GM19395 (cell line): Measurements from ENCODE around the gene PIPOX.

Experiments
- ATAC-seq: cut with Tn5 transposase; IDR thresholded peaks from one replicate; pipeline ENCODE4 v1.9.1; 2021; ENCODE audit warnings: mild to moderate bottlenecking, moderate library complexity; ENCODE audit not compliant: unreplicated experiment

PIPOX gene

DNA sequence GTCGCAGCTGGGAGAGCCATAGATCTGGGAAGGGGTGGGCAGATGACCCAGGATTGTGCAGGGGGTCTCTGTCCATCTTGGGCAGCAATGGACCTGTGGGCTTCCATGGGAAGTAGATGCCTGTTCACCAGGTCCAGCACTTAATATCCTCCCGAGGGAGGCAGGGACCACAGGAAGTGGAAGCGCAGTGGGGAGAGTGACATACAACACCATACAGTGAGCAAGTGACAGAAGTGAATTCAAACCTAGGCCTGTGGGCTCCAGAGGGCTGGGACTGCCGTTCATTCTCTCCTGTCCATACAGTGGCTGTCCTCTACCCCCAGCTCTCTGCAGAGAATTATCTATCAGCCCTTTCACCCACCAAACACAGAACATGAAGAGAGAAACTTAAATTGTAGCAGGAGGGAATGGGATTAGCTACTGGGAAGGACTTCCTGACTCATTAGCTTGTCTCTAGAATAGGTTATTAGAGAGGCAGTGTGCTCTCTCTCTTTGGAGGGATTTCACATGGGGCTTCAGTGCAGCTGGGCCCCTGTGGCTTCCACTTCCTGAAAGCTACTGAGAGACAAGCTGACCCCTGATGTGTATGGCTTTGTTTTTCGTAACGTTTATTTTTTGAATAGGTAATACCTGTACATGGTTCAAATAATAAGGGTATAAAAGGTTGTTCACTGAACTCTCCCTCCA lies 24.0 kb upstream of the PIPOX start:
- no peak for ATAC-seq

GRCh38 chr17:29019475-29020181 lies 23.3 kb upstream of the PIPOX start:
- ATAC-seq: no peak

- no peak for ATAC-seq
Measured at GRCh38 chr17:29020576-29020975, 22.4 kb upstream of the PIPOX start.

GRCh38 chr17:29021226-29021625 lies 21.7 kb upstream of the PIPOX start:
- ATAC-seq: no peak

DNA sequence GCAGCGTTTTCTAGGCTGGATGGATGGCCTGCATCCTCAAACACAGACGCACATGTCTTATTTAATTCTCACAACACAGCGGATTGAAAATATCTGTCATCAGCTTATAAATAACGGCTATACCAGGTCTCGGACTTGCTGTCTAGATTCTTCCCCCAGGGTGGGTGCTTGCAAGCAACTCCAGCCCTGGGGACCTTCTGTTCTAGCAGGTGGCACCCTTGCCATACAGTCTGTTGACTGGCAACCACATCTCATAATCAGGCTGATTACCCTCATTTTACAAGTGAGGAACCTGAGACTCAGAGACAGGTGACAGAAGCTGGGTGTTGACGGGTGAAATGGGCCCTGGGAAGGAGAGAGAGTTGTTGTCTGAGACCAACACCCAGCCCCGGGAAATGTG lies 20.9 kb upstream of the PIPOX start:
- no peak for ATAC-seq

GRCh38 chr17:29024316-29024952 lies 18.5 kb upstream of the PIPOX start:
- no peak for ATAC-seq

DNA sequence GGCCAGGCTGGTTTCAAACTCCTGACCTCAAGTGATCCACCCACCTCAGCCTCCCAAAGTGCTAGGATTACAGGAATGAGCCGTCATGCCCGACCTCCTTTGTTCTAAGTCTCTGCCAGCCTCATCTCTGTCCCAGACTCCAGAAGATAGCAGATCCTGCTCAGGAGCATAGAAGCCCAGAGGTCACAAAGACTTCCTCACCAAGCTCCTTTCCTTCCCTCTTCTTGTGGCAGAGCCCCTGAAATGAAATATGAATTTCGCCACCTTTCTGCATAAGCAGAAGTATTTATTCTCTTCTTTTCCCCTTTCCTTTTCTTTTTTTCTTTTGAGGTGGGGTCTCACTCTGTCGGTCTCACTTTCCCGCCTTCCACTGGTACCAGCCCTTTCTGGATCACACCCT lies 11.5 kb upstream of the PIPOX start:
- ATAC-seq: no peak

DNA sequence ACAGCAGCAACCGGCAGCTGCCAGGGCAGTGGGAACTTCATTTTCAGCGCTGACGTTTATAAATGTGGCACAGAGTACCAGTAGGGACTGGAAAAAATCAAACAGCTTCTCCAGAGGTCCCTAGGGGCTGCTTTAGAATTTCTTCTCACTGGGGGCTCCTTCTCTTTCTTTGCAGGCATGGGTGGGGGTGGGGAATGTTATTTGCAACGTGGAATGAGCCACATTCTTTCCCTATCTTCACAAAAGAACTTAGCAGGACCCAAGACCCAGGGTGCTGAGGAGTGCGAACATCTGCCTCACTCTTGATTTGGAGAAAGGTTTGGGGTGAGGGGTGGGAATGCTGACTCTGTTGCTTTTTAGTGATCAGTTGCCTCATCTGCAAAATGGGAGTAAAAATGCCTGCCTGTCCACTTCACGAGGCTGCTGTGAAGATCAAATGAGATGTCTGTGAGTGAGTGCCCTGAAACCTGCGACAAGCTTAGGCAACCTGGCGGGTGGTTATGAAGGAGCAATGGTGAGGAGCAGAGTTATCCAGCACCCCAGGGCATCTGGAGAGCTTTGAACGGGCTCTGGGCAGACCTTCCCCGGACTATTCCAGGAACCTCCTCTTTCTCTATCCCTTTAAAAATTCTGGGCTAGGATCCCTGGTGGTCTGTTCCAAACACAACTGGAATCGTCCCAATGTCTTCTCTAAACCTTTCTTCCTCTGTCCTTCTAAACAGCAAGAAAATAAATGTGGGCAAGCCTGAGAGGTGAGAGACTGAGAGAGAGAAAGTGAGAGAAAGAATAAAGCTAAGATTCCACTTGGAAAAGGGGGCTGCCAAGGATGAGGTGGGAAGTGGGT lies 10.7 kb upstream of the PIPOX start:
- ATAC-seq: no peak

DNA sequence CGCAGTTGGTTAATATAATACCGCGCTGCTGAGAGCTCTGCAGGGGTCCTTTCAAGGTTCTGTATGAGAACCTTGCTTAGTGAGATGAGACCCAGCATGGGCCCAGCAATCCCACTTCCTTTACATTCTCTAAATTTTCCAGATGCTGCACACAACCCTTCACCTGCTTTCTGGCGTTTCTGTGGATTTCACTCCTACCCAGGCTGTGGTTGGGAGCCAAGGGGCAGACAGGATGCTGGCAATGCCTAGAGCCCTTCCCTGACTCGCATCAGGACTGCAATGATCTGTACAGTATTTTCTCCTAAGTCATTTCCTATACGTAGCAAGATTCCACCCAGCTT lies 10.1 kb upstream of the PIPOX start:
- no peak for ATAC-seq

DNA sequence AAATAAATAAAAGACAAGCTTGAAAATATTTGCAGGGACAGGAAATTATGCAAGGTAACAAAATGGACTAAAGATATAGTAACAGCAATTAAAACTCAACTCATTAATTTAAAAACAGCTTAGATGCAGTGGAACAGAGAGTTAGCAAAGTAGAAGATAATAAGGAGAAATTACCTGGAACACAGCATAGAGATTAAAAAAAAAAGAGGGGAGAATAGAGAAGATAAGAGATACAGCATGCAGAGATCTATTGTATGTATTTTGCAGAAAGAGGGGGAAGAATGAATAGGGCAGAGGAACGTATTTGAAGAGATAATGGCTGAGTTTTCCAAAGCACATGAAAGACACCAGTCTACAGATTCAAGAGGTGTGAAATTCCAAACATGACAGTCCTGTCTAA lies 8.4 kb upstream of the PIPOX start:
- no peak for ATAC-seq

GRCh38 chr17:29036584-29036983 lies 6.4 kb upstream of the PIPOX start:
- no peak for ATAC-seq

- no peak for ATAC-seq
Measured at GRCh38 chr17:29037739-29038084, 5.2 kb upstream of the PIPOX start.

DNA sequence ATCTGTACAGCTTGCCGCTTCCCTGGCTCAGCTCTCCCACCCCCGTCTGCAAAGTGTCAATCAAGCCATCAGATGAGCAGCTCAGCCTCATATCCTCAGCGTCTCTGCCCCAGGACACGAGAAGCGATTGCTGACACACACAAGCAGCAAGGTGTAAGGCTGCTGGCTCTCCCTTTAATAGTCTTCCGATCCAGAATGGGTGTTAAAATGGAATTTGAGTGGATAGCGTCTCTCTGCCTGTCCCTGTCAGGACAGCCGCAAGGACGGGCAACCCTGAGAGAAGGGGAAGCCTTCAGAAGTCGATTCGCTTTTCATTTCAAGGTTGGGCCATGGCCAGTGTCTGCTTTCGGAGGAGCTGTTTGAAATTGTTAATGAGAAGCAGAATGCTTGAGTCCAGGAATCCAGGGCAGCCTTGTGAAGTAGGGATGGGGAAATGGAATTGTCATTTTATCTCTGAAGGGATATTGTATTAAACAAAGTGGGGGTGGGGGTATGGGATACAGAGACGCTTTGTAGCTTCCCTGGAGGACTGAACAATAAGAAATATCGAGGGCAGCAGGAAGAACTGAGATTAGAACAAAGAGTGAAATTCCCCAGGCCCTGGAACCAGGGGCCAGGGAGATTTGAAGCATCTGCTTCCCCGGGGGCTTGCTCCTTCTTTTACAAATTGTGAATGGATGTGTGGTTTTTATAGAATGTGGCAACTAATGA lies 4.7 kb upstream of the PIPOX start:
- no peak for ATAC-seq

DNA sequence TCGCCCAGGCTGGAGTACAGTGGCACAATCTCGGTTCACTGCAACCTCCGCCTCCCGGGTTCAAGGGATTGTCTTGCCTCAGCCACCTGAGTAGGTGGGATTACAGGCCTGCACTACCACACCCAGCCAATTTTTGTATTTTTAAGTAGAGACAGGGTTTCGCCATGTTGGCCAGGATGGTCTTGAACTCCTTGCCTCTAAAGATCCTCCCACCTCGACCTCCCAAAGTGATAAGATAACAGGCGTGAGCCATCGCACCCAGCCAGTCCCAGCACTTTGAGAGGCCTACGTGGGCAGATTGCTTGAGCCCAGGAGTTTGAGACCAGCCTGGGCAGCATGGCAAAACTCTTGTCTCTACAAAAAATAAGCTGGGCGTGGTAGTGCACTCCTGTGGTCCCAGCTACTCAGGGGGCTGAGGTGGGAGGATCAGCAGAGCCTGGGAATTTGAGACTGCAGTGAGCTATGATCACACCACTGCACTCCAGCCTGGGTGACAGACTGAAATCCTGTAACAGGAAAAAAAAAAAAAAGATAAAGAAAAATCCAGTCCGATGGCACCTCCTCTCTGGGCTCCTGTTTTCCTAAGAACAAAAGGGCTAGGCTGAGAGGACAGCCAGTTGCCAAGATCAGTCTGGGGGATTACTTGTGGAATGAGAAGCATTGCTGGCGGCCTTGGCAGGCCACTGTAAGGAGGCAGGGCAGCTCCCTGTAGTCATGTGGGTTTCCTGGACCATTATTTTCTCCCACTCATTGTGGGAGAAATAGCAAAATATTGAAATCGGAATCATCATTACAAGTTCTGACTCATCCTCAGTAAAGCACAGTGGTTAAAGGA lies 3.0 kb upstream of the PIPOX start:
- no peak for ATAC-seq

GRCh38 chr17:29041091-29041490 lies 1.9 kb upstream of the PIPOX start:
- ATAC-seq: no peak

GRCh38 chr17:29041571-29041970 lies 1.4 kb upstream of the PIPOX start:
- no peak for ATAC-seq

- ATAC-seq: no peak
Measured at GRCh38 chr17:29042026-29042678, 789 bp upstream of the PIPOX start.

- ATAC-seq: no peak
Measured at GRCh38 chr17:29043539-29044145, 701 bp downstream of the PIPOX start.

GRCh38 chr17:29045026-29045425 lies 2.1 kb downstream of the PIPOX start:
- no peak for ATAC-seq
